Mucosa of stomach (tissue), 1 donor: Measurements from ENCODE around the gene GSDMA.

ENCODE experiments used
- H3K27me3 ChIP-seq: one replicate; pipeline ENCODE4 v1.7.0; 2013; ENCODE audit warnings: mild to moderate bottlenecking, low read length; ENCODE audit not compliant: control insufficient read depth, insufficient read depth
- H3K36me3 ChIP-seq: one replicate; pipeline ENCODE4 v1.7.0; 2013; ENCODE audit warnings: low read length; ENCODE audit not compliant: control insufficient read depth, insufficient read depth
- H3K4me1 ChIP-seq: one replicate; pipeline ENCODE4 v1.7.0; 2013; ENCODE audit warnings: mild to moderate bottlenecking, low read length; ENCODE audit not compliant: control insufficient read depth, insufficient read depth
- H3K4me3 ChIP-seq: one replicate; pipeline ENCODE4 v1.7.0; 2013; ENCODE audit warnings: low read length
- H3K9ac ChIP-seq: one replicate; pipeline ENCODE4 v1.7.0; 2013; ENCODE audit warnings: mild to moderate bottlenecking, low read length, moderate library complexity
- H3K9me3 ChIP-seq: one replicate; pipeline ENCODE4 v1.7.0; 2013; ENCODE audit warnings: mild to moderate bottlenecking, low read length, moderate library complexity; ENCODE audit not compliant: control insufficient read depth
- donor health status: Pancreatic carcinoma.

Gene GSDMA

GRCh38 chr17:39972271-39972670, 9.5 kb downstream of the GSDMA start:
- Histone ChIP-seq H3K4me1 (no peaks in the 10 kb centered on the region), H3K9me3 (no peaks in the 10 kb centered on the region), H3K9ac (no peak overlapping the region), H3K27me3 (peaks cover 11% of the 10 kb centered on the region), H3K36me3 (no peaks in the 10 kb centered on the region), H3K4me3 (no peak overlapping the region)

GRCh38 chr17:39973496-39973895, 10.7 kb downstream of the GSDMA start:
- Histone ChIP-seq H3K9ac (no peak overlapping the region), H3K27me3 (peaks cover 11% of the 10 kb centered on the region), H3K4me3 (no peak overlapping the region), H3K4me1 (no peaks in the 10 kb centered on the region), H3K9me3 (no peaks in the 10 kb centered on the region), H3K36me3 (no peaks in the 10 kb centered on the region)

- Histone ChIP-seq H3K4me3 (no peak overlapping the region), H3K4me1 (no peaks in the 10 kb centered on the region), H3K27me3 (peaks cover 15% of the 10 kb centered on the region), H3K9ac (no peak overlapping the region), H3K9me3 (no peaks in the 10 kb centered on the region), H3K36me3 (no peaks in the 10 kb centered on the region)
Measured at GRCh38 chr17:39974433-39974832, 11.6 kb downstream of the GSDMA start.

- no peak overlapping the region for H3K9ac ChIP-seq
Measured at GRCh38 chr17:39975801-39976200, 13.0 kb downstream of the GSDMA start.

GRCh38 chr17:39979016-39979670, 16.3 kb downstream of the GSDMA start:
- no peak overlapping the region for H3K9ac ChIP-seq
- peaks cover 9% of the 10 kb centered on the region for H3K27me3 ChIP-seq
- peaks cover 16% of the 10 kb centered on the region for H3K4me1 ChIP-seq
- H3K9me3 ChIP-seq: no peaks in the 10 kb centered on the region
- H3K36me3 ChIP-seq: no peaks in the 10 kb centered on the region
- no peak overlapping the region for H3K4me3 ChIP-seq

More at GRCh38 chr17:39975801-39976200, 13.0 kb downstream of the GSDMA start:
- Histone ChIP-seq H3K9me3 (no peaks in the 10 kb centered on the region), H3K4me3 (no peak overlapping the region), H3K36me3 (no peaks in the 10 kb centered on the region), H3K27me3 (peaks cover 13% of the 10 kb centered on the region), H3K4me1 (peaks cover 7% of the 10 kb centered on the region)

GRCh38 chr17:39979893-39980350, 17.1 kb downstream of the GSDMA start:
- peaks cover under 1% of the 10 kb centered on the region for H3K36me3 ChIP-seq
- H3K4me3 ChIP-seq: peak overlapping the region; percentile 42
- H3K4me1 ChIP-seq: peaks cover 16% of the 10 kb centered on the region
- peaks cover 5% of the 10 kb centered on the region for H3K27me3 ChIP-seq
- H3K9me3 ChIP-seq: no peaks in the 10 kb centered on the region
- H3K9ac ChIP-seq: peak overlapping the region; percentile 51

GRCh38 chr17:39980351-39981206, 17.8 kb downstream of the GSDMA start, which contains the start of gene PSMD3:
TSS of gene PSMD3 (plus strand) at chr17:39980807. CDS start at chr17:39980971, 164 bp downstream.
- no peaks in the 10 kb centered on the region for H3K9me3 ChIP-seq
- peak within 1 kb of the TSS; percentile 97 for H3K4me3 ChIP-seq
- H3K36me3 ChIP-seq: peaks cover 6% of the 10 kb centered on the region
- H3K9ac ChIP-seq: peak within 1 kb of the TSS; percentile 94
- H3K4me1 ChIP-seq: peaks cover 16% of the 10 kb centered on the region
- peaks cover 5% of the 10 kb centered on the region for H3K27me3 ChIP-seq

- H3K4me1 ChIP-seq: peaks cover 16% of the 10 kb centered on the region
Measured at GRCh38 chr17:39981207-39981741, 18.5 kb downstream of the GSDMA start.

GRCh38 chr17:39981766-39982375, 19.1 kb downstream of the GSDMA start:
- Histone ChIP-seq H3K9ac (peak overlapping the region; percentile 94), H3K9me3 (no peaks in the 10 kb centered on the region), H3K27me3 (peaks cover 5% of the 10 kb centered on the region), H3K4me3 (no peak overlapping the region), H3K4me1 (peaks cover 16% of the 10 kb centered on the region), H3K36me3 (peaks cover 8% of the 10 kb centered on the region)

More at GRCh38 chr17:39981207-39981741, 18.5 kb downstream of the GSDMA start:
- H3K4me3 ChIP-seq: peak overlapping the region; percentile 97
- peaks cover 6% of the 10 kb centered on the region for H3K36me3 ChIP-seq
- H3K9ac ChIP-seq: peak overlapping the region; percentile 94
- no peaks in the 10 kb centered on the region for H3K9me3 ChIP-seq
- H3K27me3 ChIP-seq: peaks cover 5% of the 10 kb centered on the region

GRCh38 chr17:39988206-39988810, 25.5 kb downstream of the GSDMA start:
- no peaks in the 10 kb centered on the region for H3K27me3 ChIP-seq
- peaks cover 41% of the 10 kb centered on the region for H3K36me3 ChIP-seq
- H3K4me1 ChIP-seq: no peaks in the 10 kb centered on the region
- no peak overlapping the region for H3K9ac ChIP-seq
- no peak overlapping the region for H3K4me3 ChIP-seq
- no peaks in the 10 kb centered on the region for H3K9me3 ChIP-seq

GRCh38 chr17:39994448-39994847, 31.6 kb downstream of the GSDMA start:
- Histone ChIP-seq H3K9me3 (no peaks in the 10 kb centered on the region), H3K27me3 (no peaks in the 10 kb centered on the region), H3K4me1 (peaks cover 10% of the 10 kb centered on the region), H3K36me3 (peaks cover 42% of the 10 kb centered on the region), H3K4me3 (no peak overlapping the region), H3K9ac (no peak overlapping the region)
